Testis (tissue), 3 donors: ENCODE results near the gene PHF2. TPM values are rescaled to one million over a fixed set of nuclear protein-coding genes. Genes with fewer than 3 reads are reported as not detected.

Experiments used
- DNase-seq: peaks from one replicate; pipeline ENCODE4 v3.0.0-alpha.2; 2019
- H3K27ac ChIP-seq, 2 donors: fragments of 200-600 bp; sonication (generic); one replicate each; pipeline ENCODE4 v1.5.1; 2019
- H3K27me3 ChIP-seq: fragments of 200-600 bp; sonication (generic); one replicate; pipeline ENCODE4 v1.5.1; 2019
- H3K36me3 ChIP-seq: fragments of 200-600 bp; sonication (generic); one replicate; pipeline ENCODE4 v1.5.1; 2017; ENCODE audit warnings: low read depth; ENCODE audit errors: missing control alignments
- H3K4me1 ChIP-seq: fragments of 200-600 bp; sonication (generic); one replicate; pipeline ENCODE4 v1.5.1; 2019
- H3K4me3 ChIP-seq, 2 donors: fragments of 200-600 bp; sonication (generic); one replicate each; pipeline ENCODE4 v1.5.1; 2017 to 2019
- H3K9me3 ChIP-seq: fragments of 200-600 bp; sonication (generic); one replicate; pipeline ENCODE4 v1.5.1; 2017
- CTCF ChIP-seq, 3 experiments: fragments of 450-650 bp in 2 of 3; fragments of 200-600 bp in 1 of 3; sonication (generic) in 1 of 3; IDR thresholded peaks; one replicate each; pipeline ENCODE4 v1.5.1; 2016 to 2019; ENCODE audit warnings: antibody characterized with exemption in 3 of 3, mild to moderate bottlenecking in 2 of 3, moderate library complexity in 1 of 3
- POLR2A ChIP-seq: fragments of 450-650 bp; IDR thresholded peaks from one replicate; pipeline ENCODE4 v1.6.1; 2017; ENCODE audit warnings: antibody characterized with exemption, mild to moderate bottlenecking, moderate library complexity
- WGBS, 2 donors: methylation state at CpG; one replicate each; pipeline ENCODE4 v1.1.5; 2018; 5-methylcytosine and 5-hydroxymethylcytosine counted together
- intact Hi-C: fragments of 100-400 bp; cut with DNase I; formaldehyde crosslinking; loops from one replicate; pipeline ENCODE4 v1.15.1; 2023; ENCODE audit warnings: low total_unique reads
- polyA plus RNA-seq: library from polyadenylated mRNA; stranded (reverse); fragments of 350-450 nt; fragmentation: Illumina TruSeq; extraction: RNeasy Lipid Tissue Mini Kit (QIAGEN cat#74804); gene quantifications from one replicate; pipeline ENCODE4 v1.2.3, GENCODE V29; 2014; ENCODE audit warnings: low read depth, low replicate concordance; ENCODE audit not compliant: insufficient read depth
- total RNA-seq, 2 donors: library from RNA; depleted of rRNA; stranded (reverse); fragments of >200 nt; gene quantifications; one replicate each; pipeline ENCODE4 v1.2.3, GENCODE V29; 2016

Gene PHF2
- total and polyA plus RNA-seq, 3 donors from 2014 or later: 19.6 to 22.1 (median 20.6) TPM

GRCh38 chr9:93674580-93675335 is 98.4 kb downstream of the PHF2 start:
- H3K36me3 ChIP-seq: no peaks in the 10 kb centered on the region
- no peak for TF ChIP-seq CTCF (IDR thresholded peaks at IDR 0.05)
- no peak for TF ChIP-seq POLR2A
- peak; percentile 10 for DNase-seq

GRCh38 chr9:93675336-93676150 is 99.2 kb downstream of the PHF2 start:
- Histone ChIP-seq H3K27ac (no peak overlapping the region), H3K9me3 (no peaks in the 10 kb centered on the region), H3K4me3 (no peak overlapping the region), H3K27me3 (no peaks in the 10 kb centered on the region), H3K36me3 (no peaks in the 10 kb centered on the region), H3K4me1 (no peaks in the 10 kb centered on the region)
- 80 to 90% methylated on average over 7 to 16 of the region's 16 CpGs for WGBS, 2 donors
- intact Hi-C loops: no loop called here
- TF ChIP-seq POLR2A: no peak
- TF ChIP-seq CTCF (IDR thresholded peaks at IDR 0.05): no peak
- DNase-seq: peak; percentile 9

More at GRCh38 chr9:93674580-93675335, 98.4 kb downstream of the PHF2 start:
- Histone ChIP-seq H3K4me3 (no peak overlapping the region), H3K4me1 (no peaks in the 10 kb centered on the region), H3K27ac (no peak overlapping the region), H3K9me3 (no peaks in the 10 kb centered on the region), H3K27me3 (no peaks in the 10 kb centered on the region)
- intact Hi-C loops: no loop called here
- WGBS, 2 donors: 86 to 96% methylated on average over 14 of the region's 14 CpGs

GRCh38 chr9:93676310-93677047 is 100.1 kb downstream of the PHF2 start:
- Histone ChIP-seq H3K4me1 (no peaks in the 10 kb centered on the region), H3K27me3 (no peaks in the 10 kb centered on the region), H3K9me3 (no peaks in the 10 kb centered on the region), H3K36me3 (no peaks in the 10 kb centered on the region), H3K27ac (no peak overlapping the region), H3K4me3 (no peak overlapping the region)
- DNase-seq: peak; percentile 11
- 94 to 95% methylated on average over 10 to 23 of the region's 23 CpGs for WGBS, 2 donors
- TF ChIP-seq CTCF (IDR thresholded peaks at IDR 0.05): no peak
- TF ChIP-seq POLR2A: no peak
- intact Hi-C loops: no loop called here

- Histone ChIP-seq H3K9me3 (no peaks in the 10 kb centered on the region), H3K27ac (no peak overlapping the region), H3K27me3 (no peaks in the 10 kb centered on the region), H3K4me1 (no peaks in the 10 kb centered on the region), H3K36me3 (no peaks in the 10 kb centered on the region), H3K4me3 (no peak overlapping the region)
- intact Hi-C loops: no loop called here
- 89 to 92% methylated on average over 10 to 12 of the region's 12 CpGs for WGBS, 2 donors
- DNase-seq: peak; percentile 8
- TF ChIP-seq CTCF (IDR thresholded peaks at IDR 0.05) (no peak), POLR2A (no peak)
These were observed 100.7 kb downstream of the PHF2 start for GRCh38 chr9:93677048-93677571.
